Embryonic facial prominence (tissue), 1 donor: Measurements from ENCODE around the gene SLC24A4.

Source experiments
- DNase-seq: peaks from one replicate; pipeline ENCODE4 v3.0.0-alpha.2; 2016; ENCODE audit errors: extremely low spot score

SLC24A4 gene

DNA sequence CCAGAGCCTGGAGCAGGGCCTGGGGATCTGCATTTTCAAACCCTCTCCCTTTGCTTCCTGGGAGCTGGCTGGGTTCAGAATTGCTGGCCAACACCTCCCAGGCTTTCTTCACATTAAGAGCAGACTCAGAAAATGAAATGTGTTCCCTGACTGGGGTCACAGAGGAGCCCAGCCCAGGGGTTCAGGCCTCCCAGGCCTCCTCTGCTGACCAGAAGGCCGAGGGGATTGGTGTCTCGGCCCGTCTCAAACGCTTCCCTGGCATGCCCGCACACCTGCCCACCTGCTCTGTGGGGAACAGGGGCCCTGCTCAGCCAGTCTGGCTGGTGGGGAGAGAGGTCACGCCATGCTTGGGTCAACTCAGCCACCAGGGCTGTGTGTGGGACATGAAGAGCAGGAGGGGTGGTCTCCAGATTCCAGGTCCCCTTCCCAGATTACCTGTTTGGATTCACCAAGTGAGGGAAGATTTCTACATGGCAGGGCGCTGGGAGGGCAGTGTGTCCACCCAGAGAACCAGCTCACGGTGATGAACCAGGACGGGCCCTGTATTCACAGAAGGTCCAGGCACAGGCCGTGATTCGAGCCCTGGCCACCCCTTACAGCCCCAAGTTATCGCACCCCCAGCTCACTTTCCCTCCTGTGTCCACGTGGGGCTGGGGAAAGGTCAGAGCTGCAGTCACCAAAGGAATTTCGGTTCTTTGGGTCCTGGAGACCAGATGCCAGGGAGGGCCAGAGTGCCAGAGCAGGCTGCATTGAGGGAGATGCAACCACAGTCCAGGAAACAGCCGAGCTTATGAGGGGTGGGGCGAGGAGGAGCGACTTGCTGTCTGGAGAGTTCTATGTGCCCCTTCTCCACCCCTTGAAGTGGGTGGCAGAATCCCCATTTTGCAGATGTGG lies 135.4 kb downstream of the SLC24A4 start:
- no peak for DNase-seq

DNA sequence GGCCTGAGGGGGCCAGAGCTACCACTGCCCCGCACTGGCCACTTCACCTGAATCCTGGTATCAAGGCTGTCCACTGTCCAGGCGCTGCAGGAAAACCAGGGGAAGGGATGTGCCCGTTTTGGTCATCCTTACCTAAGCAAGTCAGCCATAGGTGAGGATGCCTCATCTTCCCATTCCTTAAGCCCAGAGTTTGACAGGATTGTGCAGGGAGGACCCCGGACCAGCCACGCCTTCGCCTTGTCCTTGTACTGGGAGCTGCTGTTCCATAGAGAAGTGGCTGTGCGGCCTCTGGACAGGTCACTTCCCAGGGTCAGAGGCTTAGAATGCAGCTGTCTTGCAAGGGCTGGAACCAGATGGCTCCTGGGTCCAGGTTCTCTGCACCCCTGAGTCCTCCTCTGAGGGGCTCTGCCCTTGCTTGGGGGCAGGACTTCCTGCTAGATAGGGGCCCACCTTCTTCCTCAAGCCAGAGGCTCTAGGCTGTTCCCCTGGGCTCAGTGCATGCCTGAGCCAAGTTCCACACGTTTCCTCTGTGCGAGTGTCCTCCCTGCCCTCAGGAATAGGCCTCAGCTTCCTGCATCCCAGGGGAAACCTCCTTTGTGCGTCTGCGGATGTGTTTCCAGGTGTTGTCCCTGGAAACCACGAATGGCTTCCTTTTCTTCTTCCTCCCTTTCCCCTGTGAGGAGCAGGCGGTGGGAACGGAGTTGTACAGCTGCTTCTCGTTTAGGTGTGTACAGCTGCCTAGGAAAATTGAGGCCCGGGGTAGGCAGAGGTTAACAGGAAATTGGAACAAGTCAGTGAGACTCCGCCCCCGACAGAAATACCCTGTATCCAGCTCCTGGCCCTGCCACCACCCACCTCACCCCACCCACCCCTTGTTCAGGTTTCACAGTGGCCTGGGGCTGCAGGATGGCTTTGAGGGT lies 136.3 kb downstream of the SLC24A4 start:
- DNase-seq, result peak; percentile 43

DNA sequence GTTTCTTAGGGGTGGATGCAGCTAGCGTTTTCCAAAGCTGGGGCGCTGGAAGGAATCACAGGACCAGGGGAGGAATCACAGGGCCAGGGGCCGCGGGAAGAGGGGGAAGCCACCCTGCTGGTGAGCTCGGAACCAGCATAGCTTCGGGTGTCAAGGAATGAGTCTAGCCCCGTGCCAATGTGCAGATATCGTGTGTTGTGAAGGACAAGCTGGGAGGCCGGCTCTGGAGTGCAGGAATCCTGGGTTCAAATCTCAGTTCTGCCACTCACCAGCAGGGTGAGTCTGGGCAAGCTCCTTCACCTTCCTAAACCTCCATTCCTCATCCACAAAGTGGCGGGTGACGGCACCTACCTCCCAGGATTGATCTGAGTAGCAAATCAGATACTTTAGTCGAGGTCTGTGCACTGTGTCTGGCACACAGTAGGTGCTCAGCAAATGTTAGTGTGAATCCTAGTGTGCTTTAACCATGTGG lies 137.0 kb downstream of the SLC24A4 start:
- no peak for DNase-seq

DNA sequence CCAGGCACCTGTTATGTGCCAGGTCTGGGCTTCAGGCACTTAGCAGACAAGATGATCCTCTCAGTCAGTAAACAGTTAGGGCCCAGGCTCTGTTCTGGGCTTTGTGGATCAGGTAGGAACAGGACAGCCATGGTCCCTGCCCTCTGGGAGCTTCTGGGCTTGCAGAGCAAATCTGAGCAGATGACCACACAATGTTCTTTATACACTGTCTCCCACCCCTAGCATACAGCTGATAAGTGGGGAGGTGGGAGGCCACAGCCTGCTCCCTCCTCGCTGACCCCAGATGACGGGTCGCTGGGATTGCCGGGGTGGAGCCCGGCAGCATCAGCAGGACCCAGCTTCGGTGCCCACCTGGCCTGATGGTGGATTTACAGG lies 137.6 kb downstream of the SLC24A4 start:
- DNase-seq, result no peak

DNA sequence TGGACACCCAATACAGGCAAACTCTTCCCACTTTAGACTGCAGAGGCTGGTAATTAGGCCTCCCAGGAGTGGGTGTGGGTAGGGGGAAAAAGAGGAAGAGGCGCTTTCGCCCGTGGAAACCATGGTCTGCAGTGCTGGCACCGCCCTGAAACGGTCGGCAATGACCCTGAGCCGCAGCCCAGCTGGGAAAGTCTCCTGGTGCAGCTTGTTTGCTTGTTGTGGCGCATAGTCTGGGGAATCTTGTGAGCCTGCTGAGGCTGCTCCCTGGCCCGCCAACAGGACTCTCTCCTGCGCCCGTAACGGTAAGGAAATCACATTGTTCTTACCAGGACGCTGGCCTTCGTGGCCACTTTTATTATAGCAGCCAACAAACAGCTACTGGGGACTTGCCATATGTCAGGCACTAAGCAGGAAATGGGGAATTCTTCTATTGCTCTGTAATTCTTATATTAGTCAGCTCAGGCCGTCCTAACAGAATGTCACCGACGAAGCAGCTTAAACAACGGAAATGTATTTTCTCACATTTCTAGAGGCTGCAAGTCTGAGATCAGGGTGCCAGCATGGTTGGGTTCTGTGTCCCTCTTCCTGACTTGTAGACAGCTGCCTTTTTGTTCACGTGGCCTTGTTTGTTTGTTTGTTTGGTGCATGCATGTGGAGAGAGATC lies 138.1 kb downstream of the SLC24A4 start:
- peak; percentile 11 for DNase-seq

DNA sequence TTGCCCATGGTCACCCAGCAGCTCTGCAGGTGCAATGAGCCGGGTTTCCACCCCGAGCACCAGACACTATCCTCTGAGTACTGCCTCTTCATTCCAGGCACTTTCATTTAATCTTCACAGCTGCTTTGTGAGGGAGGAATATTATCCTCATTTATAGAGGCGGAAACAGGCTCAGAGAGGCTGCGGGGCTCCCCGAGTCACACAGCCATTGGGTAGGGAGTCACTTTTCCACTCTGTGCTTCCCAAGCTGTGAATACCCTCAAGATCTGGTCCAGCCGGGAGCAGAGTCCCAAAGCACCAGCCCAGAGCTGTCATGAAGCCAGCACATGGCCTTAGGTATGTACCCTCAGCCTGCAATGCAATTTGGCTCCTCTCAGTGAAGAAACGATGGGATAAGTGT lies 138.9 kb downstream of the SLC24A4 start:
- DNase-seq, result no peak

DNA sequence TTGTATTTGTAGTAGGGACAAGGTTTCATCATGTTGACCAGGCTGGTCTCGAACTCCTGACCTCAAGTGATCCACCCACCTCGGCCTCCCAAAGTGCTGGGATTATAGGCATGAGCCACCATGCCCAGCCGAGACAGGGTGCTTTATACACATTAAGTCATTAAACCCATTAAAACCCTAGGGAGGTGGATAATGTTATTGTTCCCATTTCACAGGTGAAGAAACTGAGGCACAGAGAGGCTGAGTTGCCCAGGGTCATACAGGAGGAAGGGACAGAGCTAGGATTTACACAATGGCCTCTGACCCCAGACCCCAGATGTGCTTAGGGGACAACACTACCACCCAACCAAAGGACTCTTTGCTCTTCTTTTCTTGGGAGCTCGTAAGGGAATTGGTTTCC lies 139.6 kb downstream of the SLC24A4 start:
- DNase-seq, result no peak

DNA sequence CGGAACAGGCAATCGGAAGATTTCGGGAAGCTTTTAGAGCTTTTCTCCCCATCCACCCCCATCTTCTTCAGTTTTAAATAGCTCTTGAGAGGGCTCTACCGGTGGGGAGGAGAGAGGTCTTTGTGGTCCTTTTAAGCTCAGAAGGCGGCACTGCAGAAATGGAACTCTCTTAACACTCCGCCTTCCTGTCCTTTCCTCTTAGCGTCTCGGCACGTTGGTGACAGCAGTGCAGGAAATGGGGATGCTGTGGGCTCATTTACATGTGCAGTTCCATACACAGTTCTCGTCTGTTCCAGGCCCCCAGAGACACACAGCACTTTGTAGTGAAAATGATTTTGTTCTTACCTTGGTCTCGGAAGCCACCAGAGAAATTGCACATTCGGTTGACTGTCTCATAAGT lies 140.2 kb downstream of the SLC24A4 start:
- no peak for DNase-seq

DNA sequence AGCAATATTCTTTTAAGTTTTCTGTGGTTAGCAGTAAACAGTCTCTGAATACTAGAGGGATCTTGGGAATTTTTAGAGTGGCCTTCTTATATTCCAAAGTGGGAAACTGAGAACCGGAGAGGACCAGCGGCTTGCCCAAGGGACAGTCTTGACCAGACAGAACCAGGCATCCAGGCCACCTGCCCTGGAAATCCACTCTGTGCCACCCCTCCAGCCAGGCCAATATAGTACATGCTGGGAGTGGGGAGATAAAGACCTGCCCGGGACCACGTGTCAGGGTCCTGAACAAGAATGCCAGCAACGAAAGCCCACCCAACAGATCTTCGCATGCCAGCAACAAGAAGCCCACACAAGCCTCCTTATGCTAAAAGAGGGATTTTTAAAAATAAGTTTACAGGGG lies 141.2 kb downstream of the SLC24A4 start:
- no peak for DNase-seq

DNA sequence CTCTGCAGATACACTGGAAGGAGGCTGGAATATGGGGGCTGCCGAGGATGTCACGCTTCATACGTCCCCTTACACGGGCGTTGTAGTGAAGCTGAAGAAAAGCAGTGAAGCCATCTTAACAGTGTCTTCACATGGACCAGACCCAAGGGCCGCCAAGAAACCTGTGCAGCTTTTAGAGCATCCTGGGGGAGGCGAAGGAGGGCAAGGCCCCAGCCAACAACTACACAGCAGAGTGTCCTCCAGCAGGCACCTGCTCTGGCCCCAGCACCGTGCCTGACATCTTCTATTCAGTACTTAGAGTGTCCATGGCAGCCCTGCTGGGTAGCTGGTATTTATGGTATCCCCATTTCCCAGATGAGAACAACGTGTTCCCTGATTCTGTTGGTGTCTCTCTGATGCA lies 141.8 kb downstream of the SLC24A4 start:
- DNase-seq, result no peak

DNA sequence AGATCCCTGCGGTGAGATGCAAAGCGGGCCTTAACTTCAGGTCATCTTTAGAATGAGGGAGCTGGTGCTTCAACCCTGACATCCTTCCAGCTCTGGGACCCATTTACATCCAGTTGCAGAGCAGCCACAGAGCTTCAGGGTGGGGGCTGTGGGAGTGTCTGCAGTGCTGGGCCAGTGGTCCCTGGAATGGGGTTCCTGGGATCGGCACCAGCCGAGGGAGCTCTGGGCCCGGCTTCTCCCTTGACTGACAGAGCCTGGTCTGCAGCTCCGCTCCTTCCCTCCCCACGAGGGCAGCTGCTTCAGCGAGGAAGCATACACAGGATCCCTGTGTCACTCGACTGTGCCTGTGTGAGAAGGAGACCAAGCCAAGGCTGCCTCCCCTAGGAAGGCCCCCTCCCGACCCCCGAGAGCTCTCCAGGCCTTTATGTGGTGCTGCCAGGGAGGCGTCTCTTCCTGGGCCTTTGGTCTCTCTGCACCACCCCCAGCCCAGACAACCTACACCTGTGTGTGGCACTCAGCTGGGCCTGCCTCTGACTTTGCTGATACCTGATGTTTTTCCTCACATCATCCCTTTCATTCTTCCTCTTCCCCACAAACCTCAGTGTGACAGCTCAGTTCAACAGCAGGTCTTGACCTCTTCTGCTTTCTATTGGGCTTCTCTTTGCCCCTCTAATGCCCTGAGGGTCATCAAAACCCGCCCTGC lies 142.5 kb downstream of the SLC24A4 start:
- DNase-seq, result no peak

DNA sequence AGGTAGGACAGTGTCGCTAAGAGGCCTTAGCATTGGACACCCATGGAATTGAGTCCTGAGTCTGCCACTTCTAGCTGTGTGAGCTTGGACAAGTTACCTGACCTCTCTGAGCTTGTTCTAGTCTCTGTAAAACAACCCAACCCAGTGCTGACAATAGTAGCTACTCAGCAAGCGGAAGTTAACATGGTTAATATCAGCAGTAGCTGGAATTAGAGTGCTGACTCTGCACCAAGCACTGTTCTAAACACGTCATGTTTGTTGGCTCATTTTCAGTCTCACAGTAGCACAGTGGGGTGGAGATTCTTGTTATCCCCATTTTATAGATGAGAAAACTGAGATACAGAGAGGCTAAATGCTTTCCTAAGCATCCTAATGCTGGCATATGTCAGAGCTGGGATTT lies 143.1 kb downstream of the SLC24A4 start:
- DNase-seq, result no peak

DNA sequence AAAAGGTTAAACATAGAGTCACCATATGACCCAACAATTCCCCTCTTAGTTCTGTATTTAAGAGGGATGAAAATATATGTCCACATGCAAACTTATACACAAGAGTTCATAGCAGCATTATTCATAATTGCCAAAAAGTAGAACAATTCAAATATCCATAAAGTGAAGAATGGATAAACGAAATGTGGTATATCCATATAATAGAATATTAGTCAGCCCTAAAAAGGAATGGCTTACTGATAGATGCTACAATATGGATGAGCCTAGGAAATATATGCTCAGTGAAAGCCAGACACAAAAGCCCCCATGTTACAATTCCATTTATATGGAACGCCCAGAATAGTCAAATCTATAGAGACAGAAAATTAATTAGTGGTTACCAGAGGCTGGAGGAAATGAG lies 146.6 kb downstream of the SLC24A4 start:
- no peak for DNase-seq

DNA sequence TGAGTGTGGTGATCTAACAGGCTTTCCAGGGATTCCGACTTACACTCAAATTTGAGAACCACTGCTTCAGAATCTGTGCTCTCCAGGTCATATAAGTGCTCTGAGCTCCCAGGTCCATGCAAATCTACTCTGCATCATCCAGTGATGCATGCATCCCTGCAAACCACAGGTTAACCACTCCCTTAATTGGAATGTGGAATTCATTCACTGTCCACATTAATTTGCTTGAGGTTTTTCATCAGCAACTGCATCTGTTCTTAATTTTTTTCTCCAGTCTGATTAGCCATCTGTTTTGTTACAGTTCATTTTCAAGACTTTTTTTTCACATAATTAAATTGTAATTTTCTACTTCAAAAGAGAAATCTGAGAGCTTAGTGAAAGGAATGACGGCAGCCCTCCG lies 147.2 kb downstream of the SLC24A4 start:
- peak; percentile 37 for DNase-seq

DNA sequence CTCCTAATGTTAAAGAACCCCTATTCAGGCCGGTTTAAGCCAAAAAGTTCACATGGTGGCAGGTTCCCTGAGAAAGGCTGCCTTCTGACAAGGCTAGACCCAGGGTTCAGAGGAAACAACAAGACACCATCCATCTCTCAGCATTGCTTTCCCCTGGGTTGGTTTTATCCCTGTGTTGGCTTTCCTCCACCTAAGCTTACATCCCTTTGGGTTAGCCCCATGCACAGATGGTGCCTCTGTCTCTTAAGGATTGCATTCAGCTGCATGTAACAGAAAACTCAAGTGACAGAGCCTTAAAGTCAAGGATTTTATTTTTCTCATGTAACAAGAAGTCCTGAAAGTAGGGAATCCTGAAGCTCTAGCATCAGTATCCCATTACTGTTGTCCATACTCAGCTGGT lies 147.8 kb downstream of the SLC24A4 start:
- DNase-seq, result no peak

DNA sequence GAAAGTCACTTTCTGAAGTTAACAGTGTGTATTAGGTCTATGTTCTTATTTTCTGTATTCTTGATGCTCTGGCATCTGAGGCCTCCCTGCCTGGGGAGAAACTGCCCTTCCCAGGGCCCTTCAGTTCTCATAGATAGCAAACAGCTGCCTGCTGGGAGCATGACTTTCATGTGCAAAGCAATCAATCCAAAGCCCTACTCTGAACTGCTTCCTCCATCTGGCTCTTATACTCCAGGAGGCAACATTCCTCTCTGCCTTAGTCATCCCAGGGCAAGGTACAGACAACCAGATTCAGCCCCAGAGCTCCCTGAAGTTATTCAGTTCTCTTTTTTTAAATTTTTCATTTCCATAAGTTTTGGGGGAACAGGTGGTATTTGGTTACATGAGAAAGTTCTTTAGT lies 149.0 kb downstream of the SLC24A4 start:
- no peak for DNase-seq

DNA sequence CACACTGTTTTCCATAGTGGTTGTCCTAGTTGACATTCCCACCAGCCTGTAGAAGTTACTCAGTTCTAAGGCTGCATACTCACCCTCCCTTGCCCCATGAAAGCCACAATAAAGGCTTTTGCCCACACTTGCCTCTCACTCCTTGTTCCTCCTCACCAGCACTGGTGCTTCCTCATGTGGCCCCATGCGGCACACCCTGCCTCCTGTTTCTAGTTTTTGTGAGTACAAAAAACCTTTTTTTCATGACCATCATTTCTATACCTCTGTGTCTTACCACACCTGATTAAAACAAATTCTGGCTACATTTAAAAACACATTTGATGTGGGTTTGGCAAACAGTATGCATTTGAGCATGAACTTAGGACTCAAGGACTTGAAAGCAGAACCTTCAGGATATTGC lies 149.9 kb downstream of the SLC24A4 start:
- no peak for DNase-seq

DNA sequence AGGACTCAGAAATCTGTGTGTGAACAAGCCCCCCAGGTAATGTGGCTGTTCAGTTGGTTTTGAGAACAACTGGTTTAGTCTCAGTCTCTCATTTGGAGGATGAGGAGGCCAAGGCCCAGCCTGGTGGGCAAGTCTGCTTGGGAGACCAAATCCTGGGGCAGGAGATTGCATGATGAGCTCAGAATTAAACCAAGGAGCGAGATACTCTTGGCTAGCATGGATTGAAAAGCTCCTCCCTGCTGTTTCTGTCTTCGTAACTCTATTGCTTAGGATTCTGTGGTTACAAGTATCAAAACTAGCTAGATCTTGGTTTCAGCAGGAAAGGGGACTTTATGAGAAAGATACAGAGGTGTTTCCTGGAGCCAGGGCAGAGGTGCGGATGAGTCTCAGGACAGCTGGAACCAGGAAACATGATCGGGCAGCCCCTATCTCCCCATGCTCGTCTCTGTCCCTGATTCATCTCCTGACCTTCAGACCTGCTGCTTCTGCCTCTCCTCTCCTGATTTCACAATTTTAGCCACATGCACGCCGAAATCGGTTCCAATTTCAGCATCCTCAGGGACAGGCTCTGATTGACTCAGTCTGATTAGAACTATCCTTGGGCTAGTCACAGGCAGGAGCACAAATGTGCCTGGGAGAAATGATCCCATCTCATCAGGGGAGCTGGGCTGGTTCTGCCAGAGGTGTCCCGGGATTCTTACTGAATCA lies 150.4 kb downstream of the SLC24A4 start:
- DNase-seq, result no peak

DNA sequence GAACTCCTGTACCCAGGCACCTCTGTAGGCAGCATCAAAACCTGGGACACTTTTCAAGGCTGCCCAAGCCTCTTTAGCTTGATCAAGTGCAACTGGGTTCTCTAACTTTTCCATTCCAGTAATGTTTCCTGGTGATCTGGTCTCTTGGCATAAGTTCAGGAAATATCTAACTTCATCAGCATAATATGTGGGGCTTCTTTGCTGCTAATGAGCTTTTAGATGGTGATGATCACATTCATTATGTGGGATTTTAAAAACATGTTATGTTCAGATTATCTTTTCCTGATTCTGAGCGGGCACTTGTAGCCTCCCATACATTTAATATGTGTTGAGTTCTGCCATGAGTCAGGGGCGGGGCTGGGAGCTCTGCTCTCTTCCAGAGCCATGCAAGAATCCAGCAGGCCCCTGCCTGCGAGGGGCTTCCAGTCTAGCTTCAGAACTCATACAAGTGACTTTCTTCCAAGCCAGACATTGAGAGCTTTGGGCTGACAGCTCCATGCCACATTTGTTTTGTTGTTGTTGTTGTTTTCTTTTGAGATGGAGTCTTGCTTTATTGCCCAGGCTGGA lies 151.1 kb downstream of the SLC24A4 start:
- DNase-seq, result no peak

DNA sequence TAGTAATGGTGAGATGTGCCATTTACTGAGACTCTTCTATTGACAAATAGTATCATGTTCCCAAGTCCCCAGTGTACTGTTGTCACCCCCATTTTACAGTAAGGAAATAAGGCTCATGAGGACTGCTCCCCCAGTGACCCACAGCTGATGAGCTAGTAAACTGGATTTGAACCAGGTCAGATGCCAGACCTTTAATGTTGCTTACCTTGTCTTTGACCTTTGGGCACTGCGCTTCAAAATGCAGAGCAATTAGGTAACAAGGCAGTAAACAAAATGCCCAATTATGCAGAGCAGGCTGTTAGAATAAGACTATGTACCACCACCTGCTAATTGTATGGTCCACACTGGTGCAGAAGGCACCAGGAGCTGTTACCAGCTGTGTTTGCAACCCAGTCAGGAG lies 152.1 kb downstream of the SLC24A4 start:
- no peak for DNase-seq
